AG04450 (cell line): ENCODE data around the gene GARIN5A. TPM values are rescaled to one million over a fixed set of nuclear protein-coding genes. Genes with fewer than 3 reads are reported as not detected.

ENCODE experiments used
- CTCF ChIA-PET: fragments of 300-600, 350-600 bp; formaldehyde crosslinking; extraction: SDS; loops from one replicate; lab custom pipeline; 2022; ENCODE audit warnings: antibody characterized with exemption, inconsistent platforms; lab: Charles Lee
- POLR2A ChIA-PET: fragments of 350-600 bp; formaldehyde crosslinking; extraction: SDS; loops from one replicate; lab custom pipeline; 2021; ENCODE audit warnings: antibody characterized with exemption, inconsistent platforms; lab: Yijun Ruan, JAX
- DNase-seq: peaks from one replicate; pipeline ENCODE4 v3.0.0-alpha.2; 2011; ENCODE audit warnings: low read depth, low spot score
- H3K27ac ChIP-seq: one replicate; pipeline ENCODE4 v1.5.1; 2012; ENCODE audit warnings: low read depth, low read length, control low read depth
- H3K27me3 ChIP-seq: one replicate; pipeline ENCODE4 v1.6.0; 2012; ENCODE audit warnings: low read length; ENCODE audit not compliant: control insufficient read depth, insufficient read depth
- H3K4me3 ChIP-seq: 2 replicates; pipeline ENCODE4 v1.5.1; 2011; ENCODE audit warnings: mild to moderate bottlenecking, low read depth, low read length, control low read depth
- H3K9me3 ChIP-seq: 2 replicates; pipeline ENCODE4 v1.5.1; 2012; ENCODE audit warnings: low read length; ENCODE audit not compliant: control insufficient read depth, insufficient read depth
- polyA plus RNA-seq: library from polyadenylated mRNA; depleted of rRNA; stranded (reverse); fragments of >200 nt; gene quantifications from 2 replicates; pipeline ENCODE4 v1.2.3, GENCODE V29; 2011
- TF ChIP-seq, protein P1 (sequence below): IDR thresholded peaks from 2 replicates; pipeline ENCODE4 v1.5.1; 2011; ENCODE audit warnings: low read depth, low read length, control low read depth, inconsistent platforms

Gene GARIN5A
- polyA plus RNA-seq, 1 experiment: 0.32 TPM

DNA sequence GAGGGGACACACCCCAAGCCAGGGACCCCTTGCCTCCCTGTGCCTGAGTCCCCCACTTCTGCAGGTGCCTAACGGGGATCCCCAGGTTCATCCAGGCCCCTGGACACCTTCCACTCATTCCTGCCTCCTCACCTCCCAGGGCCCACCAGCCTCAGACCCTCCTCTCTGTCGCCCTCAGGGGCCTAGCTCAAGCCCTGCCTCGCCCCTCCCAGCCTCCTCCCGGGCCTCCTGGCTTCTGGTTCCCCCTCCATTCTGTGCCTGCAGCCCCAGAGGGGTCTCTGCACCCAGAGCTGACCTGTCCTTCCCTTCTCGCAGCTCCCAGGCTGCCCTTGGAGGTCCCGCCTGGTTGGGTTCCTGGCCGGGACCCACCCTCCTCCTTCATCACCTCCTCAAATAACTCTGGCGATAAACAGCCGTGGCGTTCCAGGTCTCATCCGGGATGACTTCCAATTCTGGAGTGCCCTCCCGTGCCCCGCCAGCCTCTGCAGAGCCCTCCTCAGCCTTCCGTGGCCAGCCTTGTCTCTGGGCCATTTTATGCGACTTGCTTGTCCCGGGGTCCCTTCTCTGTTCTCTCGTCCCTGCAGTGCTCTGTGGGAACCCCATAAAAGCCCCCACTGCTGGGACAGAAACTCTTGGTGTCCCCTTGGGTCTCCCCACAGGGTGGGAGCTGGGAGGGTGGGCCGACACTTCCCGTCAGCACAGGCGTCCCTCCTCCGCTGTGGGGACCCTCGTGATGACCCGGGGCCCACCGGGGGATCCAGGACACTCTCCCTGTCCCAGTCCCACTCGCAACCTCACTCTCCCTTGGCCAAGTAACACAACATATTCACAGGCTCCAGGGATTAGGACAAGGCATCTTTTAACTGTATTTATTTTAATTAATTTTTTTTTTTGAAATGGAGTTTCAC is 25.2 kb upstream of the GARIN5A start:
- Histone ChIP-seq H3K4me3 (no peak overlapping the region), H3K27ac (no peak overlapping the region), H3K9me3 (no peaks in the 10 kb centered on the region; the same call in 1 of the 2 replicates), H3K27me3 (peaks cover 27% of the 10 kb centered on the region)
- ChIA-PET POLR2A (no interaction called here), CTCF (no interaction called here)
- TF ChIP-seq, protein P1, sequence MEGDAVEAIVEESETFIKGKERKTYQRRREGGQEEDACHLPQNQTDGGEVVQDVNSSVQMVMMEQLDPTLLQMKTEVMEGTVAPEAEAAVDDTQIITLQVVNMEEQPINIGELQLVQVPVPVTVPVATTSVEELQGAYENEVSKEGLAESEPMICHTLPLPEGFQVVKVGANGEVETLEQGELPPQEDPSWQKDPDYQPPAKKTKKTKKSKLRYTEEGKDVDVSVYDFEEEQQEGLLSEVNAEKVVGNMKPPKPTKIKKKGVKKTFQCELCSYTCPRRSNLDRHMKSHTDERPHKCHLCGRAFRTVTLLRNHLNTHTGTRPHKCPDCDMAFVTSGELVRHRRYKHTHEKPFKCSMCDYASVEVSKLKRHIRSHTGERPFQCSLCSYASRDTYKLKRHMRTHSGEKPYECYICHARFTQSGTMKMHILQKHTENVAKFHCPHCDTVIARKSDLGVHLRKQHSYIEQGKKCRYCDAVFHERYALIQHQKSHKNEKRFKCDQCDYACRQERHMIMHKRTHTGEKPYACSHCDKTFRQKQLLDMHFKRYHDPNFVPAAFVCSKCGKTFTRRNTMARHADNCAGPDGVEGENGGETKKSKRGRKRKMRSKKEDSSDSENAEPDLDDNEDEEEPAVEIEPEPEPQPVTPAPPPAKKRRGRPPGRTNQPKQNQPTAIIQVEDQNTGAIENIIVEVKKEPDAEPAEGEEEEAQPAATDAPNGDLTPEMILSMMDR: no peak
- DNase-seq: no peak

DNA sequence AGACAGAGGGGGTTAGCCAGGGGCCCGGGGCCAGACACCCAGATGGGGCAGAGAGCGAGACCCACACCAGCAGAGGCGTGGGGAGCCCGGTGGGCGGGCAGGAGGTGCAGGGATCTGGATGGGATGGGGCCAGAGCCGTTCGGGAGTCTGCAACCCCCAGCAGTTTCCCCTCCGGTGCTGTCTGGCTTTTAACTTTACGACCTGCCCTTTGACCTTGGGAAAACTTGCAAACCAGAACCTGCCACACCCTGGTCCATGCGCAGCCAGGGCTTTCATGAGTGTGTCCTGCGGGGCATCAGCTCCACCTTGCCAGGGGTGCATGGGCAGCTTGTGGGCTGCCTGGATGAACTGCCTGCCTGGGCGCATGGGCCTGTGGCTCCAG is 24.5 kb upstream of the GARIN5A start:
- Histone ChIP-seq H3K27ac (no peak overlapping the region), H3K4me3 (no peak overlapping the region), H3K9me3 (no peaks in the 10 kb centered on the region; the same call in 1 of the 2 replicates), H3K27me3 (peaks cover 31% of the 10 kb centered on the region)
- no peak for DNase-seq
- ChIA-PET CTCF (no interaction called here), POLR2A (no interaction called here)
- TF ChIP-seq, protein P1: no peak

DNA sequence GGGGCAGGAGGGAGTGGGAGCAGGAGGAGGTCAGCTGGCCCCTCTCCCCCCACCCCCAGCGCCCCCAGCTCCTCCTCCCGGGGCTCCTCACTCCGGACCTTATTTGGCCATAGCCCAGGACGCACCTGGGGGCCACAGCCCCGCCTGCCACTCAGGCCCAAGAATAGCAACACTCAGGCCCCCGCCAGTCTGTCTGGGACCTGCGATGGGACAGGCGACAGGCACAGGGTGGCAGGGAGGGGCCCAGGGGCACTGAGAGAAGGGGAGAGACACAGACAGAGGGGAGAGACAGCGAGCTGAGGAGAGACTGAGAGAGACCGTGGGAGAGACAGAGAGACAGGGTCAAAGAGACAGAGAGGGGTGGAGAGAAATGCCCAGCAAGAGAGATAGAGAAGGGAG is 24.1 kb upstream of the GARIN5A start:
- TF ChIP-seq, protein P1: no peak
- Histone ChIP-seq H3K9me3 (no peaks in the 10 kb centered on the region; the same call in 1 of the 2 replicates), H3K4me3 (no peak overlapping the region), H3K27ac (no peak overlapping the region), H3K27me3 (peaks cover 31% of the 10 kb centered on the region)
- ChIA-PET CTCF (no interaction called here), POLR2A (no interaction called here)
- DNase-seq: no peak

DNA sequence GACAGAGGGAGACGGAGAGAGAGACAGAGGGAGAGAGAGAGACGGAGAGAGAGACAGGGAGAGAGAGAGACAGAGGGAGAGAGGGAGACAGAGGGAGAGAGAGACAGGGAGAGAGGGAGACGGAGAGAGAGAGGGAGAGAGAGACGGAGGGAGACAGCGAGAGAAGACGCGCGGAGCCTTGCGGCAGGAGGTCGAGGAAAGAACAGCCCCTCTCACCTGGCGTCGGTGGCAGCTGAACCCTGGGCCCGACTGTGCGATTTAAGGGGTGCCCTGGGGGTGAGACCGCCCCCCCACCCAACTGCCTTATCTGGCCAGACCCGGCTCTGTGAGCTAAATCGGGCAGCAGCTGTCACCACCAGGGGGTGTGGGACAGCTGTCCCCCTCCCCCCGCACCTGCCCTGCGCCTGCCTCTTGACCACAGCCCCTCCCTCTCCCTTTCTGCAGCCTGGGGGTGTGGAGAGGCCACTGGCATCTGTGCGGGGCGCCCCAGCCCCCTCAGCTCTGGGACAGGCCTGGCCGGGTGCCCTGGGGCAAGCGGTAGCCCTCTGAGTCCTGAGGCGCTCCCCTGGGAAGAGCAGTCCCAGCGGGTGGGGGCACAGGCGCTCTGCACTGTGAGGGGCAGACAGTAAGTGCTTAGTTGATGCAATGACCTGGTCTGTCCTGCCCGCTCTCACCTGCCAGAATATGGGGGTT is 23.6 kb upstream of the GARIN5A start:
- no peak overlapping the region for H3K27ac ChIP-seq
- peaks cover 31% of the 10 kb centered on the region for H3K27me3 ChIP-seq
- no peaks in the 10 kb centered on the region; the same call in 1 of the 2 replicates for H3K9me3 ChIP-seq
- TF ChIP-seq, protein P1: peak; percentile 22; the same call in 1 of the 2 replicates
- H3K4me3 ChIP-seq: no peak overlapping the region
- no peak for DNase-seq
- ChIA-PET POLR2A (no interaction called here), CTCF (no interaction called here)
